NCI-H2107 treated with DMSO at 0.1 percent for 48 hours (cell line): Measurements from ENCODE around the gene RUVBL1.
A peak's percentile ranks its signal among the peaks of the same experiment; 100 is the strongest.
"Not testable (repeated sequence)": the region's sequence is repeated elsewhere in the genome, so short reads cannot be mapped to it uniquely, and the experiment has no call there.

Source experiments
- DNase-seq: peaks from one replicate; lab custom pipeline; 2025; ENCODE audit not compliant: unreplicated experiment; lab: John Stamatoyannopoulos, UW

RUVBL1 gene

GRCh38 chr3:128123538-128124368 is at the start of gene RUVBL1:
Gene RUVBL1, minus strand, starts transcription at chr3:128123812. Its CDS starts 88 bp downstream, at chr3:128123724.
- DNase-seq = peak; percentile 99

DNA sequence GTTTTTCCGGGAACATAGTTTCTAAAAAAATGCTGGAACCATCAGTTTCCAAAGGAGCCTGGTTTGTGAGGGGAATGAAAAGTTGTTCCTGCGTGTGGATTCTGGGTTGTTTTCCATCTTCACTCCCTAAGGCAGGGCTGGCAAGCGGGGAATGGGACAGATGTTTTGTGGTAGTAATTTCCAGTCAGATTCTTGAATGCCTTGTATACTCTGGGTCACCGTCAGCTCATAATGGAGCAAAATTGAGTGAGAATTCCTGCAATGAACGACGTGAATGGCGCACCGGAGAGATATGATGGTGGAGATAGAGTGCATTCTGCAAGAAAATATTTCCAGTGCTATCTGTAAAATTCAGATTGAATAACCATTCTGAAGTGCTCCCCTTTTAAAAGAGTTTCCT is 49.6 kb upstream of the RUVBL1 start:
- DNase-seq = no peak

- peak; percentile 62 for DNase-seq
Observed at GRCh38 chr3:128170866-128171516, 47.4 kb upstream of the RUVBL1 start.

GRCh38 chr3:128168836-128169235 is 45.2 kb upstream of the RUVBL1 start:
- no peak for DNase-seq

DNA sequence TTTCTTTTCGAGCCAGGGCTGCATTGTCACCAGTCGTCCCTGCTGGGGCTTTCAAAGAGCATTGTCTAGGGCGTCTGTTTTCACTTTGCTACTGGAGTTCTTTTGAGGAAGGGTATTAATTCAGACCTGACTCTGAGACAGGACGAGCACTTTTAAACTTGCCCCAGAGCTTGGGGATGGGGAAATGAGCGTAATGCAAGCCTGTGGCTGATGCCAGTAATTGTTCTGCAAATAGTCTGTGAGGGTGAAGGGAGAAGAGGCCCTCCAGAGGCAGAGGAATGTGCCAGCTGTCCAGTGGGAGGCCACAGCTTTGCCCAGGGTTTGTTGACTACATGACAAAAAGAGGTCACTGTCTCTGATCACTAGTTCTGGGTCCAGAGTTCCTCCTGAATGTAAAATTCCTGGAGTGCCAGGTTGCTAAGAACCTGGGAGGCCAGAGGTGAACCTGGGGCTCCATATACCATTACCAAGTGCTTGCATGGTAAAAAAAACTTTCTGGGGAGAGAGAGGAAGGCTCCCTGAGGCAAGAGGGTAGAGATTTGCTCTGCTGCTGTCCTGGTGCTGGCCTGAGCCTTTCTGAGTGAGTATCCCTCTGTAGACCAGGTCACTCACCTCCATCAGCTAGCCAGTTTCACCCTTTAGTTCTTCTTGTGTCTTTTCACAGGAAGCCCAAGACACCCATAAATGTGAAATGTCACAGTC is 44.5 kb upstream of the RUVBL1 start:
- no peak for DNase-seq

- DNase-seq = no peak
Observed at GRCh38 chr3:128167646-128167972, 44.0 kb upstream of the RUVBL1 start.

DNA sequence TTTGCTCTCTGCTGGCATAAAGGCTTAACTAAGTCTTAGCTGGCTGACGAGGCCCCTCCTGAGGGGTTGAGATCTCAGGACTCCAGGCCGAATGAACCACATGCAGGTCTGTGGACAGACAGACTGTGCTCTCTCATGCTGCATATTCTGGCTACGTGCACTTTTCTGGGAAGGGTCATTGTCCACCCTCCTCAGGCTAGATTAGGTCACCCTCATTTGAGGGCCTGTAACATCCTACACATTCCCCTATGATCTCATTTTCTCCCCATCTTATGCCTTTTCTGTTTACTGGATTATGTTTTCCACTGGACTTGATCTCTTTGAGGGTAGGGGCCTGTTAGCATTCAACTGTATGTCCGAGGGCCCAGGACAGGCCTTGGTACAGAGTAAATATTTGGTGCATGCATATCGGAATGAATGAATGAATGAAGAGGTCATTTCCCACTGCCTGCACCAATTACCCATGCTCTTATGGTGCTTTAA is 43.4 kb upstream of the RUVBL1 start:
- no peak for DNase-seq

DNA sequence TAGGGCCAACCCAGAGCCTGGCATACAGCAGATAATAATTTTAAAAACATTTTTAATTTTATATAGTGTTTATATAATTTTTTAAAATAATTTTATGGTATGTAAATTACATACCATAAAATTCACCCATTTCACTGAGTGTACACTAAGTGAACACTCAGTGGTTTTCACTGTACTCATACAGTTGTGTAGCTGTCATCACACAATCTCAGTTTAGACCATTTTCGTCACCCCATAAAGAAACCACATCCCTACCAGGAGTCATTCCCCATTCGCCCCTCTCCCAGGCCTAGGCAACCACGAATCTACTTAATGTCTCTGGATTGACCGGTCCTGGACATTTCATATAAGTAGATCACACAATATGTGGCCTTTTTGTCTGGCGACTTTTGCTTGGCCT is 39.8 kb upstream of the RUVBL1 start:
- DNase-seq = no peak

GRCh38 chr3:128160661-128161060 is 37.0 kb upstream of the RUVBL1 start:
- DNase-seq = no peak

GRCh38 chr3:128155616-128156360 is 32.2 kb upstream of the RUVBL1 start:
- no peak for DNase-seq

DNA sequence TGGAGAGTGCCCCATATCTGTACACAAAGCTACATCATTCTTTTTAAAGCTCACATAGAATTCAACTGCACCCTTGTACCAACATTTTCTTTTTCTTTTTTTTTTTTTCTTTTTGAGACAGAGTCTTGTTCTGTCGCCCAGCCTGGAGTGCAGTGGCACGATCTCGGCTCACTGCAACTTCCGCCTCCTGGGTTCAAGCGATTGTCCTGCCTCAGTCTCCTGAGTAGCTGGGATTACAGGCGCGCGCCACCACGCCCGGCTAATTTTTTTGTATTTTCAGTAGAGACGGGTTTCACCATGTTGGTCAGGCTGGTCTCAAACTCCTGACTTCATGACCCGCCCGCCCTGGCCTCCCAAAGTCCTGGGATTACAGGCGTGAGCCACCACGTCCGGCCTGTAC is 30.7 kb upstream of the RUVBL1 start:
- DNase-seq = not testable (repeated sequence)

DNA sequence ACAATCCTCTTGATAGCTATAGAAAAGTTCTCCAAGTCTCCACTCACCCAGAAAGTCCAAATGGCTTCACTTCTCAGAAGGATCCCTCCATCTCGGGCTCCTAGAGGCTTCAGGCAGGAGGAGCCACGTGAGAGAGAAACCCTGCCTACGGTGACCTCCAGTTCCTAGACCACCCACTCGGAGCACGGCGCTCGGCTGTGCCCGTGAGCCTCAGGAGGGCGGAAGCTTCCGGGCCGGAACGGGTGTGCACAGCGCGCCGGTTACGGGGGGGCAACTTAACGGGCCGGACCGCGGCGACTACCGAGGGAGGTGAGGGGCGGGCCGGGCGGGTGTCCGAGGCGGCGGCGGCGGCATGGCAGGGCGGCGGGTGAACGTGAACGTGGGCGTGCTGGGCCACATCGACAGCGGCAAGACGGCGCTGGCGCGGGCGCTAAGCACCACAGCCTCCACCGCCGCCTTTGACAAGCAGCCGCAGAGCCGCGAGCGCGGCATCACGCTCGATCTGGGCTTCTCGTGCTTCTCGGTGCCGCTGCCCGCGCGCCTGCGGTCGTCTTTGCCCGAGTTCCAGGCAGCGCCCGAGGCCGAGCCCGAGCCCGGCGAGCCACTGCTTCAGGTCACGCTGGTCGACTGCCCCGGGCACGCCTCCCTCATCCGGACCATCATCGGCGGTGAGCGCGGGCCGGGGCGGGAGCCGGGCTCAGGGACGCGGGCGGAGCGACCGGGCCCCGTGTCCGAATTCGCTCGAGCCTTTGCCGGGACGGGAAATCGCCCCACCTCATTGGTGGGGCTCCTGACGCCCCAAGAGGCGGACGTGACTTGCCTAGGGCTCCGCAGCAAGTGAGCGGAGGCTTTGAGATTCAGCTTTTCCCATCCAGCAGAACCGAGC is 29.8 kb upstream of the RUVBL1 start, which contains the start of gene EEFSEC:
EEFSEC (plus strand) TSS at position 326 of the 886 bp plus-strand sequence; CDS start at position 353, 27 bp downstream.
- DNase-seq = peak; percentile 29

DNA sequence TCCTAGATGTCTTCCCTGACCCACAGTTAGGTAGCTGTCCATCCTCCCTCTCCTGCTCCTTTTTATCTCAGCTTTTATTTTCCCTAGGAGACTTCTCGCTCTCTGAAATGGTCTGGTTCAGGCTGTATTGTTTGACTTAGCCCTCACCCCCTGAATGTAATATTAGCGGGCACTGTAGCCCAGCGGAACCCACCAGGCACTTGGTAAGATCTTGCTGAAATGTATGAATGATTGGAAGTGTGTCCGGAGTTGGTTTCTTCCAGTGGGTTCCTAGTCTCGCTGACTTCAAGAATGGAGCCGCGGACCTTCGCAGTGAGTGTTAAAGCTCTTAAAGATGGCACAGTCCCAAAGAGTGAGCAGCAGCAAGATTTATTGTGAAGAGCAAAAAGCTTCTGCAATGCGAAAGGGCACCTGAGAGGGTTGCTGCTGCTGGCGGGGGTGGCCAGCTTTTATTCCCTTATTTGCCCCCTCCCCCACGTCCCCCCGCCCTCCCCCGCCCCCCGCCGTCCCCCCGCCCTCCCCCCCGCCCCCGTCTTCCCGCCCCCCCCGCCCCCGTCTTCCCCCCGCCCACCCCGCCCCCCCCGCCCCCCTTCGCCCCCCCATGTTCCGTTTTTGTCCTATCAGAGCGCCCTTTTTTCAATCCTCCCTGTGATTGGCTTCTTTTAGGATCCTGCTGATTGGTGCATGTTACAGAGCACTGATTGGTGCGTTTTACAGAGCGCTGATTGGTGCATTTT is 29.0 kb upstream of the RUVBL1 start:
- DNase-seq = no peak

DNA sequence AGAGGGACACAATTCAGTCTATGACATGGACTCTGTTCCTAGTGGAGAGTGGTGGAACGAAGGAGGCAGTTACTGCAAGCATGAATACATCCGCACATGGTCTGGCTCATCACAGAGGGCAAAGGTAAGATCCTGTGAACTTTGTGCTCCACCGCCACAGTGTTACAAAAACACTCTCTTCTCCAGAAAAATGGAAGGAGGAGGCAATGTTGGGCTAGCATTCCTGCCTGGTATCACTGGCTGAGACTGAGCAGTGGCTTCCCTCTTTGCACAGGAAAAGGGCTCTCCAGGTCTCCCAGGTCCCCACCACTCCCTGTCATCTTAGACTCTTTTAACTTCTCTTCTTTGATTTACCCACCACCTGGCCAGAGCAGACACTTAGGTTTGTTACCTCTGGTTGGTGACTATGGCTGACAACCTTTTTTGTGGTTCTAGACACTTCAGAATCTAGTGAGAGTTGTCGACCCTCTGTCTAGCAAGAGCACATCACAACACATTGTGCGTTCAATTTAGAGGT is 28.2 kb upstream of the RUVBL1 start:
- no peak for DNase-seq

DNA sequence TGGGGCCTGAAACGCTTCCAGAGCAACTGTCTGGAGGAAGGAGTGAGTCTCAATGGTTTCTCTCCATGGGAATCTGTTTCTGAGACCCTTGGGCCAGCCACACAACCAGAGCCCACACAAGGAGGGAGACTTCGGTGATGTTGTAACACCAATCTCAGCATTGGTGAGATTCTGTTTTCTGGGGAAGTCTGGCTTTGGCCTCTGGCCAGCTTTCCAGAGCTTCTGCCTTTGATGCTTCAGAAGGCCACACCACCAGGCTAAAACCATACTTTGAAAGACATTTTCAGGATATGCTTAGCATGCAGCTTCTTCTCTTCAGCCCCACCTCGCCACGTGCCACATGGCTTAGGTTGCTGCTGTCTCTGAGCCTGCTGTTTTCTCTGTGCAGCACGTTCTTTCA is 26.0 kb upstream of the RUVBL1 start:
- DNase-seq = no peak

DNA sequence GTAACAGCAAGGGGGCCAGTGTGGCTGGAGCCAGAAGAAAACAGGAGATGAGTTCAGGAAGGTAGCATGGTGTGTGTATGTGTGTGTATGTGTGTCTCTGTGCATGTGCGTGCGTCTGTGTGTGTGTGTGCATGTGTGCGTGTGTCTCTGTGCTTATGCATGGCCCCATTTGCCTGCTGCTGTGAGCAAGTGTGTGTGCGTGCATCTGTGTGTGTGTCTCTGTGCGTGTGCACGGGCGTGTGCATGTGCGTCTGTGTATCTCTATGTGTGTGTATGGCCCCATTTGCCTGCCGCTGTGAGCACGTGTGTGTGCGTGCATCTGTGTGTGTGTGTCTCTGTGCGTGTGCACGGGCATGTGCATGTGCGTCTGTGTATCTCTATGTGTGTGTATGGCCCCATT is 22.6 kb upstream of the RUVBL1 start:
- DNase-seq = no peak

- DNase-seq = no peak
Observed at GRCh38 chr3:128145279-128145678, 21.7 kb upstream of the RUVBL1 start.

GRCh38 chr3:128144512-128145187 is 21.0 kb upstream of the RUVBL1 start:
- DNase-seq = no peak

DNA sequence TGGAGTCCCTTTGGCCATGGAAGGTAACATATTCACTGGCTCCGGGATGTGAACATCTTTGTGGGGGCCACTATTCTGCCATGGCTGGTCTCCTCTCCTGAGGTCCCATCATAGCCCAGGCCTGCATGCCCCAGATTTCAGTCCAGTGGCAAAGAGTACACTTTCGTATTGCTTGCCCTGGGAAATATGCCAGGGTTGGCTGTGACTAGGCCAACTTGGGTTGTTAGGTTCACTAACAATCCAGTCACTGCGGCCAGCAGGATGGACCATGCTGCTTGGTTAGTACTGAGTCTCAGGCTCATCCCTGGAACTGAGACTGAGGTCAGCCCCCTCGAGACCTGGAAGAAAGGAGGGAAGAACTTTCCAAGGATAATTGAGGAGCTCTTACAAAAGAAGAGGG is 19.9 kb upstream of the RUVBL1 start:
- no peak for DNase-seq
